GM20000 (cell line): ENCODE results near the gene MCF2L2.
A peak's percentile ranks its signal among the peaks of the same experiment; 100 is the strongest.

Source experiments
- DNase-seq: peaks from one replicate; pipeline ENCODE4 v3.0.0; 2012; ENCODE audit warnings: low spot score
- CTCF ChIP-seq: IDR thresholded peaks from 2 replicates; pipeline ENCODE4 v1.5.1; 2012; ENCODE audit warnings: mild to moderate bottlenecking, control low read depth; ENCODE audit errors: extremely low read depth, missing control alignments

Gene MCF2L2

GRCh38 chr3:183259621-183260020 is 168.8 kb downstream of the MCF2L2 start:
- no peak for DNase-seq
- no peak for TF ChIP-seq CTCF

- no peak for DNase-seq
- TF ChIP-seq CTCF = no peak
Measured at GRCh38 chr3:183259087-183259486, 169.3 kb downstream of the MCF2L2 start.

- DNase-seq = no peak
- no peak for TF ChIP-seq CTCF
Measured at GRCh38 chr3:183255348-183255730, 173.1 kb downstream of the MCF2L2 start.

- no peak for TF ChIP-seq CTCF
- DNase-seq = no peak
Measured at GRCh38 chr3:183254487-183255347, 173.7 kb downstream of the MCF2L2 start.

- no peak for TF ChIP-seq CTCF
- DNase-seq = peak; percentile 62
Measured at GRCh38 chr3:183253528-183254486, 174.6 kb downstream of the MCF2L2 start.

- TF ChIP-seq CTCF = no peak
- no peak for DNase-seq
Measured at GRCh38 chr3:183252973-183253527, 175.4 kb downstream of the MCF2L2 start, which contains the start of gene B3GNT5. B3GNT5 (plus strand) TSS chr3:183253253; CDS start chr3:183269799, 16,546 bp downstream.
